NCI-H1105 treated with DMSO at 0.1 percent for 48 hours (cell line): ENCODE data around the gene ATXN7L3.
"Not testable (repeated sequence)": the region's sequence is repeated elsewhere in the genome, so short reads cannot be mapped to it uniquely, and the experiment has no call there.

ENCODE experiments used
- DNase-seq: peaks from one replicate; lab custom pipeline; 2025; lab: John Stamatoyannopoulos, UW

ATXN7L3 gene

GRCh38 chr17:44174427-44174826 is 25.3 kb downstream of the ATXN7L3 start:
- no peak for DNase-seq

GRCh38 chr17:44171931-44172455 is 27.7 kb downstream of the ATXN7L3 start:
- no peak for DNase-seq

GRCh38 chr17:44170499-44171201 is 29.0 kb downstream of the ATXN7L3 start, which contains the start of gene ASB16:
TSS of gene ASB16 (plus strand) at chr17:44170704. CDS start at chr17:44170790, 86 bp downstream.
- peak; percentile 33 for DNase-seq

- DNase-seq: no peak
Measured at GRCh38 chr17:44170135-44170498, 29.6 kb downstream of the ATXN7L3 start.

GRCh38 chr17:44167181-44167861 is 32.4 kb downstream of the ATXN7L3 start:
- no peak for DNase-seq

- no peak for DNase-seq
Measured at GRCh38 chr17:44164476-44164875, 35.2 kb downstream of the ATXN7L3 start.

- DNase-seq: no peak
Measured at GRCh38 chr17:44159519-44160210, 40.0 kb downstream of the ATXN7L3 start.

- DNase-seq: no peak
Measured at GRCh38 chr17:44155488-44155887, 44.2 kb downstream of the ATXN7L3 start.

- no peak for DNase-seq
Measured at GRCh38 chr17:44152875-44153274, 46.8 kb downstream of the ATXN7L3 start.

- DNase-seq: no peak
Measured at GRCh38 chr17:44149750-44150329, 49.8 kb downstream of the ATXN7L3 start.

- DNase-seq: not testable (repeated sequence)
Measured at GRCh38 chr17:44149066-44149465, 50.6 kb downstream of the ATXN7L3 start.

- no peak for DNase-seq
Measured at GRCh38 chr17:44147812-44148211, 51.9 kb downstream of the ATXN7L3 start.

- no peak for DNase-seq
Measured at GRCh38 chr17:44146375-44147346, 53.0 kb downstream of the ATXN7L3 start.

GRCh38 chr17:44144966-44145739 is 54.5 kb downstream of the ATXN7L3 start:
- no peak for DNase-seq

GRCh38 chr17:44143921-44144320 is 55.8 kb downstream of the ATXN7L3 start:
- not testable (repeated sequence) for DNase-seq
